PC-3 (cell line): ENCODE data around the gene PDE11A.

Experiments used
- EZH2 ChIP-seq: fragments of 300-600 bp; sonication (generic); IDR thresholded peaks from one replicate; pipeline ENCODE4 v1.6.1; 2017; ENCODE audit warnings: antibody characterized with exemption, mild to moderate bottlenecking, low read length; ENCODE audit not compliant: unreplicated experiment
- TF ChIP-seq, protein P1 (sequence below): fragments of 300-600 bp; sonication (generic); conservative IDR thresholded peaks from 2 replicates; pipeline ENCODE4 v1.5.1; 2017; ENCODE audit warnings: antibody characterized with exemption, low read depth, mild to moderate bottlenecking, low read length

DNA sequence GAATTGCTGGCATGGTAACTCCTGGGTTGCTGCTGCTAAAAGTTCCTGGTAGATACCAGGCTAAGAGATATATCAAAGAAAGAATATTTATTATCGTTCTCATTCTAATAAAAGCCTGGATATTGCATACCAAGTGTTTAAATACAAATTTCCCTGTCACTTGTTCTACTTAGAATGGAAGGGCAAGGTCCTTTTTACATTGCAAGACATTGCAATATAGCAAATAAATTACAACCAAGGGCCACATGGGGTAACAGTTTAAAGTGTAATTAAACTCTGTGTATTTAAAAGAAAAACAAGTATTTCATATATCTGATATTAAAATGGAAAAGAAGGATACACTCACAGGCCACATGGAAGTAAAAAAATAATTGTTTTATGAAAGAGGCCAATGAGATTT lies 16.2 kb downstream of the PDE11A start:
- TF ChIP-seq, protein P1, sequence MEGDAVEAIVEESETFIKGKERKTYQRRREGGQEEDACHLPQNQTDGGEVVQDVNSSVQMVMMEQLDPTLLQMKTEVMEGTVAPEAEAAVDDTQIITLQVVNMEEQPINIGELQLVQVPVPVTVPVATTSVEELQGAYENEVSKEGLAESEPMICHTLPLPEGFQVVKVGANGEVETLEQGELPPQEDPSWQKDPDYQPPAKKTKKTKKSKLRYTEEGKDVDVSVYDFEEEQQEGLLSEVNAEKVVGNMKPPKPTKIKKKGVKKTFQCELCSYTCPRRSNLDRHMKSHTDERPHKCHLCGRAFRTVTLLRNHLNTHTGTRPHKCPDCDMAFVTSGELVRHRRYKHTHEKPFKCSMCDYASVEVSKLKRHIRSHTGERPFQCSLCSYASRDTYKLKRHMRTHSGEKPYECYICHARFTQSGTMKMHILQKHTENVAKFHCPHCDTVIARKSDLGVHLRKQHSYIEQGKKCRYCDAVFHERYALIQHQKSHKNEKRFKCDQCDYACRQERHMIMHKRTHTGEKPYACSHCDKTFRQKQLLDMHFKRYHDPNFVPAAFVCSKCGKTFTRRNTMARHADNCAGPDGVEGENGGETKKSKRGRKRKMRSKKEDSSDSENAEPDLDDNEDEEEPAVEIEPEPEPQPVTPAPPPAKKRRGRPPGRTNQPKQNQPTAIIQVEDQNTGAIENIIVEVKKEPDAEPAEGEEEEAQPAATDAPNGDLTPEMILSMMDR: no peak
- TF ChIP-seq EZH2: no peak
